ENCODE data around the gene NFIL3.
"Not testable (repeated sequence)": the region's sequence is repeated elsewhere in the genome, so short reads cannot be mapped to it uniquely, and the experiment has no call there.

Gene NFIL3

GRCh38 chr9:91393826-91394225, 29.8 kb downstream of the NFIL3 start:
- no peak overlapping the region for H3K4me3 ChIP-seq (ENCODE audit: low read length)
- TF ChIP-seq ZNF274 (IDR thresholded peaks at IDR 0.05; ENCODE audit: low read depth, low read length) = no peak

DNA sequence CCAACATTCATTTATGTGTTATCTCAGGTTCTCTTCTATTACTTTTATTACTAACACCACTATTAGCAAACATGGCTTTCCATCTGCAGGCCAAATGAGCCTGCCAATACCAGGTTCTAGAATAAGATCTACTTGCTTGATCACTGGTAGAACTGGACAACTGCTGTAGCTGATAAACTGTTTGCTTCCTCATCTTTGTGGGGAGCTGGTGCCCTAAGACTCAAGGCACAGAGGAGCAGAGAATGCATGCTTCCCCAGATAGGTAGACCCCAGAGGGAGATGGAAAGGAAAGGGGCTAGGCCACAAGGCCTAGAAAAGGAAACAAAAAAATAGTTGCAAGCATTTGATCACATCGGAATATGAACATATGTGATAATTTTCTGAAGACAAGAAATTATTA, 31.2 kb downstream of the NFIL3 start:
- no peak overlapping the region for H3K4me3 ChIP-seq (ENCODE audit: low read length)
- TF ChIP-seq ZNF274 (IDR thresholded peaks at IDR 0.05; ENCODE audit: low read depth, low read length) = no peak

DNA sequence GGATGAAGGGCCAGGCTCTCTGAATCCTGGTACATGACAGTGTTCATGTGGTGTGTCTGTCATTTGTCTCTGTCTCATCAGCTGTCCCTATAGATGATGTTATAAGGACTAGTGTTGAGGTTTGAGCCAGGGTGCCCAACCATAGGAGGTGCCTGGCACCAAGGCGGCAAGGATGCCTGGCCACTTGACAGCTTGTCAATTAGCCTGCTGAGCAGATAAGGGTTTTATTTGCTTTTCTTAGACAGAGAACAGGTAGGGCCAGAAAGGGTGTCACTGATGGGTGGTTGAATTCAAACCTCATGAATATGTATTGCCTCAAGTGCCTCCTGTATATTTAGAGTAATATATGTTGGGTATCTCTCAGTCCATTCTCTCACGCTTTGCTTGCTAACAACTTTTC, 31.8 kb downstream of the NFIL3 start:
- H3K4me3 ChIP-seq (ENCODE audit: low read length) = no peak overlapping the region
- TF ChIP-seq ZNF274 (IDR thresholded peaks at IDR 0.05; ENCODE audit: low read depth, low read length) = no peak

DNA sequence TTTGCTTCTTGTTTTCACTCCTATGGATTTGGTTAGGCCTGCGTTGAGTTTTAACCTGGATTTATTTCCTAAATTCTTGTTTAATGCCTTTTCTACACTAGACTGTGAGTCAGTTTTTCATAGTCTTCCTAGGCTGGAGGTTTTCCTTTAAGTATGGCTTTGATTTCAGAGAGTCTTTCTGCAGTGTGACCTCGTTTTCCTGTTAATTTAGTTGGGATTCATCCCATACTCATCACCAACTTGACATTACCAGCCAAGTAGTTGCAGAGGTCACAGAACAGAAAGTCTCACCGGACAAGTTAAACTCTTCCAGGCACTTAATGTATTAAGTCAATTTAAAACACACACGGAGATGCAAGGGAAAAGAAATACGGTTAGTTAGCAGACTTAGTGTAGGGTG, 32.2 kb downstream of the NFIL3 start:
- no peak for TF ChIP-seq ZNF274 (IDR thresholded peaks at IDR 0.05; ENCODE audit: low read depth, low read length)
- H3K4me3 ChIP-seq (ENCODE audit: low read length) = no peak overlapping the region

- H3K4me3 ChIP-seq (ENCODE audit: low read length) = not testable (repeated sequence)
These were observed 33.9 kb downstream of the NFIL3 start for GRCh38 chr9:91389686-91390085.

GRCh38 chr9:91386765-91387164, 36.9 kb downstream of the NFIL3 start:
- H3K4me3 ChIP-seq (ENCODE audit: low read length) = no peak overlapping the region
- TF ChIP-seq ZNF274 (IDR thresholded peaks at IDR 0.05; ENCODE audit: low read depth, low read length) = no peak

GRCh38 chr9:91384954-91385353, 38.7 kb downstream of the NFIL3 start:
- no peak overlapping the region for H3K4me3 ChIP-seq (ENCODE audit: low read length)
- TF ChIP-seq ZNF274 (IDR thresholded peaks at IDR 0.05; ENCODE audit: low read depth, low read length) = no peak

- H3K4me3 ChIP-seq (ENCODE audit: low read length) = no peak overlapping the region
- no peak for TF ChIP-seq ZNF274 (IDR thresholded peaks at IDR 0.05; ENCODE audit: low read depth, low read length)
These were observed 40.1 kb downstream of the NFIL3 start for GRCh38 chr9:91383577-91383976.

DNA sequence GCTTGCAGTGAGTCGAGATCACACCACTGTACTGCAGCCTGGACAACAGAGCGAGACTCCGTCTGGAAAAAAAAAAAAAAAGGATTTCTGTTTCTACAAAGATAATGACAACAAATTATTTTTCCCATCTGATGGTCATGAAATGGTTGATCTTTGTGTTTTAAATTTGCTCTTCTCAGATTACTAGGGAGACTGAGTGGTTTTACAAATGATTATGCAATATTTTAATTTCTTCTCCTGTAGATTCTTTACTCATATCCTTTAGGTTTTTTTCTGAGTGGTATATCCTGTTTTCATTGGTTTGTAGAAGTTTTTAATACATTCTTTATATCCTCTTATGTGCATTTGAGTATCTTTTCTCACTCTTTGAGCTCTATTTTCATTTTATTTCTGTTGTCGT, 41.3 kb downstream of the NFIL3 start:
- TF ChIP-seq ZNF274 (IDR thresholded peaks at IDR 0.05; ENCODE audit: low read depth, low read length) = no peak
- H3K4me3 ChIP-seq (ENCODE audit: low read length) = no peak overlapping the region

- H3K4me3 ChIP-seq (ENCODE audit: low read length) = no peak overlapping the region
- no peak for TF ChIP-seq ZNF274 (IDR thresholded peaks at IDR 0.05; ENCODE audit: low read depth, low read length)
These were observed 44.2 kb downstream of the NFIL3 start for GRCh38 chr9:91379426-91379825.

DNA sequence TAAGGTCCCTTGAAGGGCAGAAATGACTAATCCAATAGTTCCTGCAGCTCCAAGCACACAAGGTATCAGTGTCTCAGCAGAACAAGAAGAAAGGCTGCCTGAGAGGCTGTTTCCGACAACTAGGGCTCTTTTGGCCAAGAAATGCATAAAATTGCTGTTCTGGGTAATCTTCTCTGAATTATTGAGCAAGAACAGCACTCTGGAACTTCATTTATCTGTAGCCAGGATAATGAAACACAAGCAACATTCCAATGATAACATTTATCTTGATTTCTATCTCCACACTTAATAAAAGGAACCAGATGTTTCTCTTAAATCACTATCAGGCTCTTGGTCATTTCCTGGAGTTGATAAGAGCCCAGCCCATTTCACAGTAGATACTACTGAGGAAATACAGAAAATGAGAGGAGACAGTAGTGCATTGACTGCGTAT, 44.9 kb downstream of the NFIL3 start:
- no peak for TF ChIP-seq ZNF274 (IDR thresholded peaks at IDR 0.05; ENCODE audit: low read depth, low read length)
- no peak overlapping the region for H3K4me3 ChIP-seq (ENCODE audit: low read length)

DNA sequence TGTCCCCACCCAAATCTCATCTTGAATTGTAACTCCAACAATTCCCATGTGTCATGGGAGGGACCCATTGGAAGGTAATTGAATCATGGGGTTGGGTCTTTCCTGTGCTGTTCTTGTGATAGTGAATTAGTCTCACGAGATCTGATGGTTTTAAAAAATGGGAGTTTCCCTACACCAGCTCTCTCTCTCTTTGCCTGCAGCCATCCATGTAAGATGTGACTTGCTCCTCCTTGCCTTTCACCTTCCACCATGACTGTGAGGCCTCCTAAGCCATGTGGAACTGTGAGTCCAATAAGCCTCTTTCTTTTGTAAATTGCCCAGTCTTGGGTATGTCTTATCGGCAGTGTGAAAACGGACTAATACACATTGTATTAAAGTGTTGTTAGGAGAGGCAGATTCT, 45.6 kb downstream of the NFIL3 start:
- H3K4me3 ChIP-seq (ENCODE audit: low read length) = not testable (repeated sequence)

DNA sequence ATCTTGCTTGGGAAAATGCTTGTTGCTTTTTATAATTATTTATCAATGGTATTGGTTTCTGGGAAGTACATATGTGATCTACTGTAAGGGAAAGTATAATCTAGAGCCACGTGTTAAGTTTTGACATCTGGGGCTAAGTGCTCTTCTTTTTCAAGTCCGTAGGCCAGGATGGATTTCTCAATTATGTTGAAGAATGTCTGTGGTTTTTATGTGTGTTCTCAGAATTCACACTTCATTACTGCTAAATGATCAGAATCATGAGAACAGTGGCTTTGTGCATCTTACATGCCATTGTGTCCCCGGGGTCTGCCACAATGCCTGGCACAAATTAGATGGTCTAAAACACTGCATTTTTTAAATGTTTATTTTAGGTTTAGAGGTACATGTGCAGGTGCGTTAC, 47.4 kb downstream of the NFIL3 start:
- no peak for TF ChIP-seq ZNF274 (IDR thresholded peaks at IDR 0.05; ENCODE audit: low read depth, low read length)
- H3K4me3 ChIP-seq (ENCODE audit: low read length) = no peak overlapping the region

DNA sequence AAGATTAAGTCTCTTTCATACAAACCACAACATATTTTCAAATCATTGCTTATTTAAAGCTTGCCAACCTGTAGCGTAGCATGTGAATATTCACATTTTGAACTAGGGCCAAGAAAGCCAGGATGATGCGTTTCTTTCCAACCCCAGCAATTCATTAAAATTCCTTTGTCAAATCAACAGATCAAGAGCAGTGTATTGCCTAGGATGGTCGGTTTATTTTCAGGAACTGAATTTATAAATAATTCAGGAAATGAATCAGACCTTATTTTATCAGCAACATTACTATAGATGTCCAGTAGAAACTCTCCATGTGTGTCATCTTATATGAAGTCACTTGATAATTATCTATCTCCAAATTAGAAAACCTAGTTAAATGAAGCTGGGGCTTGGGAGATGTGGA, 48.7 kb downstream of the NFIL3 start:
- no peak overlapping the region for H3K4me3 ChIP-seq (ENCODE audit: low read length)
- no peak for TF ChIP-seq ZNF274 (IDR thresholded peaks at IDR 0.05; ENCODE audit: low read depth, low read length)

- TF ChIP-seq ZNF274 (IDR thresholded peaks at IDR 0.05; ENCODE audit: low read depth, low read length) = no peak
- no peak overlapping the region for H3K4me3 ChIP-seq (ENCODE audit: low read length)
These were observed 51.7 kb downstream of the NFIL3 start for GRCh38 chr9:91371894-91372293.

DNA sequence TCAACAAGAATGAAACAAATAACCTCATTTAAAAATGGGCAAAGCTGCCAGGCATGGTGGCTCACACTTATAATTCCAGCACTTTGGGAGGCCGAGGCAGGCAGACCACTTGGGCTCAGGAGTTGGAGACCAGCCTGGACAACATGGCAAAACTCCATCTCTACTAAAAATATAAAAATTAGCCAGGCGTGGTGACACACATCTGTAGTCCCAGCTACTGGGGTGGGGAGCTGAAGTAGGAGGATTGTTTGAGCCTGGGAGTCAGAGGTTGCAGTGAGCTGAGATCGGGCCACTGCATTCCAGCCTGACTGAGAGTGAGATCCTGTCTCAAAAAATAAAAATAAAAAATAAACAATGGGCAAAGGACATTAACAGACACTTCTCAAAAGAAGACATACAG, 53.6 kb downstream of the NFIL3 start:
- H3K4me3 ChIP-seq (ENCODE audit: low read length) = not testable (repeated sequence)

DNA sequence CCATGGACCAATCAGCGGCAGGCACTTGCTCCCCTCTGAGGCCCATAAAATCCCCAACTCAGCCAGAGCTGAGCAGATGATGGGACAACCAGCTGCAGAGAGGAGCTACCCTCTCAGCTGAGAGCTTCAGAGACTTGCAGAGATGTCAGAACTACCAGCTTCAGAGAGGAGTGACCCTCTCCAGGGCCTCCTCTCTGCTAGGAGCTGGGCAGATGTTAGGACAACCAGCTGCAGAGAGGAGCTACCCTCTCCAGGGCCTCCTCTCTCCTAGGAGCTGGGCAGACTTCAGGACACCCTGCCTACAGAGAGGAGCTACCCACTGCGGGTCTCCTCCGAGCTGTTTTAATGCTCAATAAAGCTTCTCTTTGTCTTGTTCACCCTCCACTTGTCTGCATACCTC, 58.9 kb downstream of the NFIL3 start:
- TF ChIP-seq ZNF274 (IDR thresholded peaks at IDR 0.05; ENCODE audit: low read depth, low read length) = no peak
- no peak overlapping the region for H3K4me3 ChIP-seq (ENCODE audit: low read length)

Measured in GM08714 (cell line).